HEK293 (cell line): ENCODE measurements around the gene RASSF5.
A peak's percentile ranks its signal among the peaks of the same experiment; 100 is the strongest.

Source experiments
- CTCF ChIA-PET: fragments of 350-600 bp; formaldehyde crosslinking; extraction: SDS; loops from one replicate; lab custom pipeline; 2021; ENCODE audit warnings: antibody characterized with exemption; lab: Yijun Ruan, JAX
- POLR2A ChIA-PET: fragments of 300-600 bp; formaldehyde crosslinking; extraction: SDS; loops from one replicate; lab custom pipeline; 2020; ENCODE audit warnings: antibody characterized with exemption, inconsistent platforms; lab: Yijun Ruan, JAX
- H3K27ac ChIP-seq: fragments of 200-500 bp; sonication (Bioruptor generic); 2 replicates; pipeline ENCODE4 v1.5.1; 2014; ENCODE audit warnings: low read depth, low read length, control low read depth, inconsistent platforms; ENCODE audit errors: extremely low read depth
- H3K36me3 ChIP-seq, 2 experiments: fragments of 200-500 bp in 1 of 2; sonication (Bioruptor generic) in 1 of 2; 1 replicate in 1 of 2; 2 replicates in 1 of 2; pipeline ENCODE4 v1.5.1; 2014 to 2017; ENCODE audit warnings: inconsistent platforms in 2 of 2, low read length in 2 of 2; ENCODE audit not compliant: control insufficient read depth in 2 of 2, insufficient read depth in 1 of 2
- H3K4me1 ChIP-seq: fragments of 200-500 bp; sonication (Bioruptor generic); 2 replicates; pipeline ENCODE4 v1.5.1; 2014; ENCODE audit warnings: mild to moderate bottlenecking, low read length, inconsistent platforms; ENCODE audit not compliant: control insufficient read depth, insufficient read depth
- H3K4me3 ChIP-seq: 2 replicates; pipeline ENCODE4 v1.5.1; 2011; ENCODE audit warnings: low read depth, mild to moderate bottlenecking, control low read depth, low read length, moderate library complexity
- H3K9me3 ChIP-seq: fragments of 200-500 bp; sonication (Bioruptor generic); 2 replicates; pipeline ENCODE4 v1.5.1; 2014; ENCODE audit warnings: low read depth, low read length, inconsistent platforms; ENCODE audit not compliant: control insufficient read depth, insufficient read depth
- BCL11A ChIP-seq: fragments of 450-650 bp; formaldehyde crosslinking; IDR thresholded peaks from 2 replicates; pipeline ENCODE4 v1.5.1; 2016; ENCODE audit warnings: low read depth, missing biosample characterization, missing genetic modification characterization
- EGR2 ChIP-seq: fragments of 450-650 bp; formaldehyde crosslinking; IDR thresholded peaks from 2 replicates; pipeline ENCODE4 v1.5.1; 2016; ENCODE audit warnings: low read depth, missing biosample characterization, missing genetic modification characterization
- GLIS2 ChIP-seq: fragments of 450-650 bp; formaldehyde crosslinking; IDR thresholded peaks from 2 replicates; pipeline ENCODE4 v1.5.1; 2016; ENCODE audit warnings: missing biosample characterization, missing genetic modification characterization
- HOXA7 ChIP-seq: sonication (generic); formaldehyde crosslinking; IDR thresholded peaks from 2 replicates; pipeline ENCODE4 v1.8.1; 2022; ENCODE audit warnings: missing genetic modification reagents, borderline replicate concordance
- TCF7L2 ChIP-seq: IDR thresholded peaks from 2 replicates; pipeline ENCODE4 v1.6.1; 2011; ENCODE audit warnings: low read depth, mild to moderate bottlenecking, inconsistent platforms, low read length, moderate library complexity, borderline replicate concordance
- YY1 ChIP-seq: fragments of 450-650 bp; formaldehyde crosslinking; IDR thresholded peaks from 2 replicates; pipeline ENCODE4 v1.5.1; 2018; ENCODE audit warnings: missing biosample characterization, missing genetic modification characterization
- ZBTB1 ChIP-seq: fragments of 450-650 bp; formaldehyde crosslinking; IDR thresholded peaks from 2 replicates; pipeline ENCODE4 v1.5.1; 2016; ENCODE audit warnings: missing biosample characterization, missing genetic modification characterization
- ZFHX2 ChIP-seq: fragments of 450-650 bp; formaldehyde crosslinking; conservative IDR thresholded peaks from 2 replicates; pipeline ENCODE4 v1.5.1; 2016; ENCODE audit warnings: missing biosample characterization, missing genetic modification characterization
- ZFP41 ChIP-seq: fragments of 450-650 bp; formaldehyde crosslinking; IDR thresholded peaks from 2 replicates; pipeline ENCODE4 v1.5.1; 2016; ENCODE audit warnings: missing biosample characterization, missing genetic modification characterization, borderline replicate concordance
- ZIC2 ChIP-seq: fragments of 450-650 bp; formaldehyde crosslinking; IDR thresholded peaks from 2 replicates; pipeline ENCODE4 v1.5.1; 2016; ENCODE audit warnings: missing biosample characterization, missing genetic modification characterization
- ZNF19 ChIP-seq: fragments of 450-650 bp; formaldehyde crosslinking; IDR thresholded peaks from 2 replicates; pipeline ENCODE4; 2016; ENCODE audit warnings: missing biosample characterization, missing genetic modification characterization, low read depth
- ZNF202 ChIP-seq: fragments of 450-650 bp; formaldehyde crosslinking; IDR thresholded peaks from 2 replicates; pipeline ENCODE4 v1.5.1; 2016; ENCODE audit warnings: missing biosample characterization, missing genetic modification characterization, borderline replicate concordance
- ZNF221 ChIP-seq: fragments of 450-650 bp; formaldehyde crosslinking; IDR thresholded peaks from 2 replicates; pipeline ENCODE4 v1.5.1; 2017; ENCODE audit warnings: missing biosample characterization, missing genetic modification characterization, borderline replicate concordance
- ZNF341 ChIP-seq: fragments of 450-650 bp; formaldehyde crosslinking; IDR thresholded peaks from 2 replicates; pipeline ENCODE4; 2016; ENCODE audit warnings: low read depth, missing biosample characterization, missing genetic modification characterization
- ZNF473 ChIP-seq: fragments of 450-650 bp; formaldehyde crosslinking; IDR thresholded peaks from 2 replicates; pipeline ENCODE4 v1.5.1; 2017; ENCODE audit warnings: missing biosample characterization, missing genetic modification characterization
- ZNF514 ChIP-seq: fragments of 450-650 bp; formaldehyde crosslinking; IDR thresholded peaks from 2 replicates; pipeline ENCODE4 v1.5.1; 2016; ENCODE audit warnings: missing biosample characterization, missing genetic modification characterization
- ZNF529 ChIP-seq: fragments of 450-650 bp; formaldehyde crosslinking; IDR thresholded peaks from 2 replicates; pipeline ENCODE4 v1.5.1; 2017; ENCODE audit warnings: missing genetic modification characterization, missing biosample characterization; ENCODE audit not compliant: insufficient replicate concordance
- ZNF561 ChIP-seq: fragments of 450-650 bp; IDR thresholded peaks from 2 replicates; pipeline ENCODE4 v1.5.1; 2018; ENCODE audit warnings: missing biosample characterization, missing genetic modification characterization, borderline replicate concordance
- TF ChIP-seq, protein P1 (sequence below): fragments of 450-650 bp; formaldehyde crosslinking; IDR thresholded peaks from 2 replicates; pipeline ENCODE4 v1.5.1; 2017; ENCODE audit warnings: missing biosample characterization, mild to moderate bottlenecking, missing genetic modification characterization, moderate library complexity
- TF ChIP-seq, protein P2 (sequence below): fragments of 450-650 bp; formaldehyde crosslinking; IDR thresholded peaks from 2 replicates; pipeline ENCODE4 v1.5.1; 2017; ENCODE audit warnings: missing biosample characterization, missing genetic modification characterization

Gene RASSF5

DNA sequence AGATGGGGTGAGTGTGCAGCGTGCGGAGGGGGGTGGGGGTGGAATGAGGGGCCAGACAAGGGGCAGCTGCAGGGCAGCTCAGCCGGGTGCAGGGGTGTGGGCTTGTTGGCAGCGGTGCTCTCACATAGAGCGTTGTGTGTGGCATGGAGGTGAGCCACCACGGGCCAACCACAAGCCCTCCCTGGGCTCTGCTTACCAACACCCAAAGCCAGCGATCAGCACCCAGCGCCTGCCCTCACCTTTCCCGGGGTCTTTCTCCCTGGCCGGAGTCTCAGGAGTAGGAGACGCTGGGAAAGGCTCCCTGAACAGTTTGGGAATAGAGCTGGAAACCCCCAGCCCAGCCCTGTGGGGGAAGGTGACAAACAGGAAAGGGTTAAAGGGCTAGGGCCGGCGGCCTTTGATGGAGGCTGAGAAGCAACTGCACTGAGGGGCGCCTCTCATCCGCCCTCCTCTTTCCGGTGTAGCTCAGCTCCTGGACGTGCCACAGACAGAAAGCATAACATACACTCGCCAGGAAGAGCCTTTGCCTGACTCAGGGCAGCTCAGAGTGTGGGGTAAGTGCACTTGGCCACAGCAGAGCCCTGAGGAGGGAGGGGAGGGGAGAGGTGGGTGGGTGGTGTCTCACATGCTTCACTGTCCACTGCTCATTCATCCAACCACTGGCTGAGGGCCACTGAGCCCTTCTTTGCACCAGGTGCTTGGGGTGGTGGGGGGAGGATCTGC lies 36.5 kb upstream of the RASSF5 start:
- TF ChIP-seq ZFHX2 (tag by site-specific recombination) (peak; percentile 23; the same call in 1 of the 2 replicates), ZNF221 (no peak), GLIS2 (tag by site-specific recombination) (peak; percentile 72; the same call in 1 of the 2 replicates), ZBTB1 (tag by site-specific recombination) (no peak), ZNF341 (tag by site-specific recombination) (peak; percentile 55), ZIC2 (tag by site-specific recombination) (peak; percentile 18; the same call in 1 of the 2 replicates), ZNF529 (tag by site-specific recombination) (no peak), ZNF514 (tag by site-specific recombination) (no peak), ZFP41 (tag by site-specific recombination) (no peak), YY1 (tag by site-specific recombination) (no peak), TCF7L2 (peak; percentile 82), EGR2 (tag by site-specific recombination) (no peak), ZNF473 (tag by site-specific recombination) (no peak), ZNF202 (tag by site-specific recombination) (no peak), HOXA7 (CRISPR knock-in tag) (no peak)
- TF ChIP-seq, protein P1, sequence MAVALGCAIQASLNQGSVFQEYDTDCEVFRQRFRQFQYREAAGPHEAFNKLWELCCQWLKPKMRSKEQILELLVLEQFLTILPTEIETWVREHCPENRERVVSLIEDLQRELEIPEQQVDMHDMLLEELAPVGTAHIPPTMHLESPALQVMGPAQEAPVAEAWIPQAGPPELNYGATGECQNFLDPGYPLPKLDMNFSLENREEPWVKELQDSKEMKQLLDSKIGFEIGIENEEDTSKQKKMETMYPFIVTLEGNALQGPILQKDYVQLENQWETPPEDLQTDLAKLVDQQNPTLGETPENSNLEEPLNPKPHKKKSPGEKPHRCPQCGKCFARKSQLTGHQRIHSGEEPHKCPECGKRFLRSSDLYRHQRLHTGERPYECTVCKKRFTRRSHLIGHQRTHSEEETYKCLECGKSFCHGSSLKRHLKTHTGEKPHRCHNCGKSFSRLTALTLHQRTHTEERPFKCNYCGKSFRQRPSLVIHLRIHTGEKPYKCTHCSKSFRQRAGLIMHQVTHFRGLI (tag by site-specific recombination): 0 out of 2 replicates have a peak, but pooled peaks have one; percentile 14
- peaks cover 0 to 6% of the 10 kb centered on the region in 2 experiments; a peak in 1 of 3 replicates for H3K36me3 ChIP-seq
- peak overlapping the region; percentile 56 for H3K4me3 ChIP-seq
- no peak overlapping the region for H3K27ac ChIP-seq
- 0 out of 2 replicates have a peak, but pooled peaks cover 2% of the 10 kb centered on the region for H3K4me1 ChIP-seq
- H3K9me3 ChIP-seq: no peaks in the 10 kb centered on the region
- POLR2A ChIA-PET: interaction anchor here (0.6 to 1.0 kb wide), 4 partner anchors 8 to 1380 kb away, joined by 3 to 8 read pairs (median 6); no protein-coding TSS in a partner anchor
- CTCF ChIA-PET: interaction anchor here (0.8 to 2.2 kb wide), 5 partner anchors 9 to 379 kb away, joined by 3 to 26 read pairs (median 5); no protein-coding TSS in a partner anchor

DNA sequence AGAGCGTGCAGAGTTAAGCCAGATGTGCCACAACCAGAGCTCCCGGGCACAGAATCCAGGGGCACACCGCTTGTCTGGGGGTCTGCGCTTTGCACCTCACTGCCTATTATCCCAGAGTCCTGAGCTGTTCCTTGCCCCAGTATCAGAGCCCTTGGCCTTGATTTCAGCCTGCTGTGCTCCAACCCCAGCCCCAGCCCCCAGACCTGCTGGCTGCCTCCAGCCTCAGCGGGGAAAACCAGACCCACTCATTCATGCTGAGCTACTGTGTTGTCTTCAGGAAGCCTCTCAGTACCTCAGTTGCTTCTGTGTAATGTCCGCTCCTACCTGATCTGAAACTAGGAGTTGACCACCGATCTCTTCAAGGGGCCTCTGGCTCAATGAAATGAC lies 35.9 kb upstream of the RASSF5 start:
- Histone ChIP-seq H3K4me1 (0 out of 2 replicates have a peak, but pooled peaks cover 2% of the 10 kb centered on the region), H3K27ac (no peak overlapping the region), H3K36me3 (peaks cover 0 to 9% of the 10 kb centered on the region in 2 experiments; a peak in 1 of 3 replicates), H3K4me3 (no peak overlapping the region), H3K9me3 (no peaks in the 10 kb centered on the region)
- ChIA-PET POLR2A (no interaction called here), CTCF (interaction anchor here (0.8 to 1.7 kb wide), 3 partner anchors 8 to 112 kb away, joined by 3 to 14 read pairs (median 5); no protein-coding TSS in a partner anchor)
- TF ChIP-seq ZNF19 (tag by site-specific recombination): no peak
- TF ChIP-seq BCL11A (tag by site-specific recombination): no peak
- TF ChIP-seq, protein P2, sequence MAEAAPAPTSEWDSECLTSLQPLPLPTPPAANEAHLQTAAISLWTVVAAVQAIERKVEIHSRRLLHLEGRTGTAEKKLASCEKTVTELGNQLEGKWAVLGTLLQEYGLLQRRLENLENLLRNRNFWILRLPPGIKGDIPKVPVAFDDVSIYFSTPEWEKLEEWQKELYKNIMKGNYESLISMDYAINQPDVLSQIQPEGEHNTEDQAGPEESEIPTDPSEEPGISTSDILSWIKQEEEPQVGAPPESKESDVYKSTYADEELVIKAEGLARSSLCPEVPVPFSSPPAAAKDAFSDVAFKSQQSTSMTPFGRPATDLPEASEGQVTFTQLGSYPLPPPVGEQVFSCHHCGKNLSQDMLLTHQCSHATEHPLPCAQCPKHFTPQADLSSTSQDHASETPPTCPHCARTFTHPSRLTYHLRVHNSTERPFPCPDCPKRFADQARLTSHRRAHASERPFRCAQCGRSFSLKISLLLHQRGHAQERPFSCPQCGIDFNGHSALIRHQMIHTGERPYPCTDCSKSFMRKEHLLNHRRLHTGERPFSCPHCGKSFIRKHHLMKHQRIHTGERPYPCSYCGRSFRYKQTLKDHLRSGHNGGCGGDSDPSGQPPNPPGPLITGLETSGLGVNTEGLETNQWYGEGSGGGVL (tag by site-specific recombination): no peak
- no peak for TF ChIP-seq YY1 (tag by site-specific recombination)
- no peak for TF ChIP-seq ZNF561
